HG03103 (cell line): Measurements from ENCODE around the gene SLC47A2.
"Not testable (repeated sequence)": the region's sequence is repeated elsewhere in the genome, so short reads cannot be mapped to it uniquely, and the experiment has no call there.

Experiments
- ATAC-seq: cut with Tn5 transposase; IDR thresholded peaks from one replicate; pipeline ENCODE4 v1.9.1; 2021; ENCODE audit warnings: low read depth; ENCODE audit not compliant: unreplicated experiment

Gene SLC47A2

GRCh38 chr17:19712436-19713004 lies 3.9 kb downstream of the SLC47A2 start:
- ATAC-seq, result no peak

DNA sequence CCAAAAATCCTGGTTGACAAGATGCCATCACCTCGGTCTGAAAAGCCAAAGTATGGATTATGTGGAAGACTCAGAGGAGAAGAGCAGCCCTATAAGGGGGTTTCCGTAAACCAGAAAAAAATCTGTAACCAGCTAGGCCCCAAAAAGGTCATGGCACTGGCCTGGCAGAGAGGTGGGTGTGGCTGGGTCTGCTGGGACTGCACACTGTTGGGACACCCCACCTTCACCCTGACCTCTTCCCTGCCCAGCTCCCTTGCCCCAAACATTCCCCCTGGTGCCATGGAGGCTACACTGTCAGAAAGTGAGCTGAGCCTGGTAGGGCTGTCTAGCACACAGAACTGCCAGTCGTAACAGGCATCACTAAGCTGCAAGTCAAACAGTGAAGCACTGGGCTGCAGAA lies 6.5 kb downstream of the SLC47A2 start:
- ATAC-seq, result no peak

DNA sequence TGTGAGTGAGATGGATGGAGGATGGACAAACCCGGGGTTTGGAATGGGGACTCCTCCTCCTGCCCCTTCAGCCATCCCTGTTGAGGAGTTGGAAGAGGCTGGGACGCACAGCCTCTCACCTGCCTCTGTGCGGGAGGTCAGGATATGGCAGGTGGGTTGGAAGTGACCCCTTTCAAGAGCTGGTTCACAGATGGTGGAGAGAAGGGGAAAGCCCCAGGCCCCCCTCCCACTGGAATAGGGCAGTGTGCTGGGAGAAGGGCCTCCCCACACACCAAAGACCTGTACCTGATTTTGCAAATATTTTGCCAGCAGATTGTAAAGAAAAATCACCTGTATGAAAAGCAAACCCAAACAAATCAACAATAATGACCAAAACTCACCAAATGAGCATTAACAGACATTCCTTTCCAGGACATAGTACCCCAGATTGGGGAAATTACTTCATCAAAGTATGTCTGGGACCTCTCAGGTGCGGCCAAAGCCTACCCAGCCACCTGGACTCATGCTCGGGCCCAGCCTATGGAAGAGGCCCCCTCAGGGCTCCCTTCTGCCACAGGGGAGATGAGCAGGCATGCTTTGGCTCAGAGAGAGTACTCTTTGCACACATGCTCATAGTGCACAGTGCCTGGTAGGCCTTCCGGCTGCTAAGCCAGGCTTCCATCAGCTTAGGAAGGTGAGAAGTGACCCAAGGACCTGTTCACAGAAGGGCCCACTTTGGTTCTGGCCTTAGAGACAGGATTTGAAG lies 7.8 kb downstream of the SLC47A2 start:
- ATAC-seq, result no peak

DNA sequence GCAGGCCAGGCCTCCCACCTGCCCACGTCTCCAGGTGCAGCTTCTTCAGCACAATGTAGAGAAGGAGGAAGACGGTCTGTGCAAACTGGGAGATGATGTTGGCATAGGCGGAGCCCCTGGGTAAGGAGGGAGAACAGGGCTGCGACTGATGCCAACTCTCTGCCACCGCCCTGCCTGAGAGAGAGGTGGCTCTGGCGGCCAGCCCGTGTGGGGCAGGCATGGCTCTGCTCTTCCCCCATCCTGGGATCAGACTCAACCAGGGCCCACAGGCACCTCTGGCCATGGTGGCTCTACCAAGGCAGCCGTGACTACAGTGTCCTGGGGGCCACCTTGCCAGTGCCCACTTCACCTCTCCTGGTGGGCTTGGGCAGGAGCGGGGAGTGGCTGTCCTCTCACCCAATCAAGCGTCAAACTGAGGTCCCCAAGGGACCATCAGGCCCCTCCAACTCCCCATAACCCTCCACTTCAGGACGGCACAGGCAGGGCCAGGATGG lies 8.6 kb downstream of the SLC47A2 start:
- ATAC-seq, result no peak

DNA sequence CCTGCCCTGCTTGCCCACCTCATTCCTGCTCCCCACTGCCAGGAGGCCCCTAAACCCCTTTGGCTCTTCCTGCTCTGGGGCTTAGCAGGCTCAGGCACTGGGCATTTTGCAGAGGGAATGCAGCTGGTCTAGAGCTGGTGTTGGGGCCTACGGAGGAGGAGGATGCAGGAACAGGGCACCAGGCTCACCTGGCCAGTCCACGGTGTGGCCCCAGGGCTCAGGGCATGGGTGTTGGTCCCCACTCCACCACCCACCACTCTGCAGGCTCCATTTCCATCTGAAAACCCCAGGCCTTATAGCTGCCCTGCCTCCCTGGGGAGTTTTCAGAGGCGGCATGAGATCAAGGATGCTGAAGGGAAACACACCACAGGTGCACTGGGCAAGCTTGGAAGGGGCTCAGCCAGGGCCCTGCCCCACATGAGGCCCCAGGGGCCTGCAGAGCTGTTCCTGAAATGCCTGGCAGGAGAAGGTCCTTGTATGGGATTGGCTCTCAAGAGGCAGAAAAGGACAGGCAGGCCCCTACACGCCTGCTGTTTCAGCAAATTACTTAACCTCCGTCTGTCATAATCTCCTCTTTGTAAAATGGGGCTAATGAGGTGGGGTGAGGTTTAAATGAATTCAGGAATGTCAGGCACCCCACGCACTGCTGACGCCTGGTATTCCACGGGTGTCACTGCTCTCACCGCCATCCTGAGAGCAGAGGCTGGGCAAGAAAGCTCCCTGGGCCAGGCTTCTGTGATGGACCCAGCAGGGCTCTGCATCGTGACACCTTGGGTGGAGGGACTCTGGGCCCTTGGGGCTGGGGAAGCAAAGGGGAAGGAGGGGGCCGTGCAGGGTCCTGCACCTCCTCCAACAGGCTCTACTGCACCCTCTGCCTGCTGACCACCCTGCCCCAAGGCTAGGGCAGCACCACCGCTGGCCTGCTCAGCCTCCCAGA lies 9.3 kb downstream of the SLC47A2 start:
- no peak for ATAC-seq

DNA sequence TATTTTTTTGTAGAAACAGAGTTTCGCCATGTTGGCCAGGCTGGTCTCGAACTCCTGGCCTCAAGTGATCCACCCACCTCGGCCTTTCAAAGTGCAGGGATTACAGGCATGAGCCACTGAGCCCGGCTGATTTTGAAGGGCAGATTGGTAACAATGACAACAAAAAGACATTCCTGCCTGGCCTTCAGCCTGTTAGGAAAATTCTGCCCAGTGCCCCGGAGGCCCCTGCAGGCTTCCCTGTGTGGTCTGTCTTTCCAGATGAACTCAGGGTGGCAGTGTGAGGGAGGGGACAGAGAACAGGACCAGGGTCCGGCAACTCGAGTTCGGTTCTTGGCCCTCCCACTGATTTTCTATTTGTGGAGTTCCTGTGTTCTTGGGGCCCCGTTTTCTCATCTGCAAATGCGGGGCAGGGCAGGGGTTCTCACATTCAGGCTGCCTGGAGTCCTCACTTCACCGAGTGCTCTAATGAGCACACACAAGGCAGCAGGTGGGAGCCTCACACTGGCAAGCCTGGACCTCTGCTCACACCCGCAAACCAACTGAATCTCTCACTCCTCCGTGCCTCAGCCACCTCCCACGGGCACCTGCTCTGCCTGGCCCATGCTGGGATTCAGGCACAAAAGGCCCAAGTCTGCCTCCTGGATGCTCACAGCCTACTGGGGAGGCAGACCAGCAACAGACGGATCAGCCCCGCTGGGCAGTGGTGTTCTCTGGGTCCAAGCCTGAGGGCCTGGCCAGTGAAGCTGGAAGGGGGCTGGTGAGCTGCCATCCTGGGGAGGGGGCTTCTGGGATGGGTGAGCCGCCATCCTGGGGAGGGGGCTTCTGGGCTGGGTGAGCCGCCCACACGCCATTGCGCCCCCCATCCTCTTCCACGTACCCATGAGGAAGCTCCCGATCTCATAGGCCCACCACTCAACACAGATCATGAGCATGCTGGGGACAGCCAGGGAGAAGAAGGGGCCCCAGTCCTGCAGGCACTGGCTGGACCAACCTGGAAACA lies 10.3 kb downstream of the SLC47A2 start:
- ATAC-seq, result no peak

DNA sequence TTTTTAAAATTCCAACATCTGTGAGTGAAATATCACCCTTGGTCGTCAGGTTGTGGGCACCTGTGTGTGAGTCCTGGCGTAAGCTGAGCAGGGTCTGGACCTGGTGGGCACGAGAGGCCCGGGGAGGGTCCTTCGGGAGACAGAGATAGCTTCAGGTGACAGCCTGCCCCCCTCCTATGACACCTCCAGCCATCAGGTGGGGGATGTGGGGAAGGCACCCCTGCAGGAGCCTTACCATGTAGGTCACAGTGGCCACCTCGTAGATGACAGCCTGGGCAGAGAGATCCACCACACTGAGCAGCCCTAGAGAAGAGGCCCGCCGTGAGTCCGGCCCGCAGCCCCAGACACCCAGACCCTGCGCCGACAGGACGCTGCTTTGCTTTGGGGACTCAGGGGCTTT lies 11.2 kb downstream of the SLC47A2 start:
- no peak for ATAC-seq

- ATAC-seq, result no peak
Measured at GRCh38 chr17:19703828-19704613, 12.4 kb downstream of the SLC47A2 start.

- no peak for ATAC-seq
Measured at GRCh38 chr17:19703106-19703827, 13.1 kb downstream of the SLC47A2 start.

DNA sequence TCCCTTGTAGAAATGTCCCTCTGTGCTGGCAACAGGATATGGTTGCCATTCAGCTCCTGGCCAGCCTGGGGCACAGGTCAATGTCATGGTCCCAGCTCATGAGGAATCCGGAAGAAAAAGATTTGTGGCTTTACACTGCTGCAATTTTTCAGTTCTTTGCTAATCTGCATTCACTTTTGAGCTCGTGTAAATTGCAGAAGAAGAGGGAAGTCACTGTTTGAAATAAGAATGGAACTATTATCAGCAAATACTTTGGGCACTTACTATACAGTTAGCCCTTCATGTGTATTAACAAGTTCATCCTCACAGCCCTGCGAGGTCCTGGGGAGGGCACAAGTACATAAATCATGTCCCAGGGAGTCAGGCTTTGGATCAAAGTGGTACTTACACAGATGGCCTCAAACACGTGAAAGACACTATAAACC lies 14.2 kb downstream of the SLC47A2 start:
- ATAC-seq, result no peak

DNA sequence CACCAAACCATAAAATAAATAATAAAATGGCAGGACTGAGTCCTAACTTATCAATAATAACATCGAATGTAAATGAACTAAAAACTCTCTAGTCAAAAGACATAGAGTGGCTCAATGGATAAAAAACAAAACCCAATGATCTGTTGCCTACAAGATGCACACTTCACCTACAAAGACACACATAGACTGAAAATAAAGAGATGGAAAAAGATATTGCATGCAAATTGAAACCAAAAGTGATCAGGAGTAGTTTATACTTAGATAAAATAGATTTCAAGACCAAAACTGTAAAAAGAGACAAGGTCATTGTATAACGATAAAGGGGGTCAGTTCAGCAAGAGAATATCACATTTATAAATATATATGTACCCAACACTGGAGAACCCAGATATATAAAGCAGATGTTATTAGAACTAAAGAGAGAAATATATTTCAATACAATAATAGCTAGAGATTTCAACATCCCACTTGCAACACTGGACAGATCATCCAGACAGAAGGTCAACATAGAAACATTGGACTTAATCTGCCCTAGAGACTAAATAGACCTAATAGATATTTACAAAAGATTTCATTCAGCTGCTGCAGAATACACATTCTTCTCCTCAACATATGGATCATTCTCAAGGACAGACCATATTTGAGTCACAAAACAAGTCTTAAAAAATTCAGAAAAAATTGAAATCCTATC lies 29.8 kb downstream of the SLC47A2 start:
- no peak for ATAC-seq

DNA sequence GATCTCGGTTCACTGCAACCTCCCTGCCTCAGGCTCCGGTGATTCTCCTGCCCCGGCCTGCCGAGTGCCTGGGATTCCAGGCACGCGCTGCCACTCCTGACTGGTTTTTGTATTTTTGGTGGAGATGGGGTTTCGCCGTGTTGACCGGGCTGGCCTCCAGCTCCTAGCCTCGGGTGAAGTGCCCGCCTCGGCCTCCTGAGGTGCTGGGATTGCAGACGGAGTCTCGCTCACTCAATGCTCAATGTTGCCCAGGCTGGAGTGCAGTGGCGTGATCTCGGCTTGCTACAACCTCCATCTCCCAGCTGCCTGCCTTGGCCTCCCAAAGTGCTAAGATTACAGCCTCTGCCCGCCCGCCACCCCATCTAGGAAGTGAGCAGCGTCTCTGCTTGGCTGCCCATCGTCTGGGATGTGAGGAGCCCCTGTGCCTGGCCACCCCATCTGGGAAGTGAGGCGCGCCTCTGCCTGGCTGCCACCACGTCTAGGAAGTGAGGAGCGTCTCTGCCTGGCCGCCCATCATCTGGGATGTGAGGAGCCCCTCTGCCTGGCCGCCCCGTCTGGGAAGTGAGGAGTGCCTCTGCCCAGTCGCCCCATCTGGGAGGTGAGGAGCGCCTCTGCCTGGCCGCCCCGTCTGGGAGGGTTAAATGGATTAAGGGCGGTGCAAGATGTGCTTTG lies 31.3 kb downstream of the SLC47A2 start:
- not testable (repeated sequence) for ATAC-seq

GRCh38 chr17:19683117-19683516 lies 33.3 kb downstream of the SLC47A2 start:
- no peak for ATAC-seq

GRCh38 chr17:19678581-19679453 lies 37.6 kb downstream of the SLC47A2 start:
- no peak for ATAC-seq

- no peak for ATAC-seq
Measured at GRCh38 chr17:19677736-19678379, 38.5 kb downstream of the SLC47A2 start.

DNA sequence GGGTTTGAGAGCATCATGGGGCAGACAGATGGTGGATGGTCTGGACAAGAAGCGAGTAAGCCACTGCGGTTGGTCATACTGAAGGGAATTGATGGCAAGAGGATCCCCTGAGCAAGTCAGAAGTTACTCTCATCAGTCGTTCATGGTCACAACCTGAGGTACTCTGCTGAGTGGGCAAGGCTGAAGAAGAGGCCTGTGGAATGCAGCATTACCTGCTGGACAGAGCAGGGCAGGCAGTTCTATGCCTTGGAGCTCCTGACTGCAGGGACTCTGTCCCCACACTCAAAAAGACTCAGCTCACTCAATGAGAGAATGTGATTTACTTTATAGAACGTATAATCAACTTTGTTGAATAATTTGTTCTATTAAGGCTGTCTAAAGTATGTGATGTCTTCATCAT lies 39.5 kb downstream of the SLC47A2 start:
- no peak for ATAC-seq
